HL-60 (cell line): ENCODE results near the gene EIF3I.

ENCODE experiments used
- GABPA ChIP-seq: IDR thresholded peaks from 2 replicates; pipeline ENCODE4 v1.6.1; 2012; ENCODE audit warnings: low read depth
- POLR2AphosphoS5 ChIP-seq: IDR thresholded peaks from 2 replicates; pipeline ENCODE4 v1.6.1; 2012; ENCODE audit warnings: low read depth
- SPI1 ChIP-seq: IDR thresholded peaks from 2 replicates; pipeline ENCODE4 v1.6.1; 2012; ENCODE audit warnings: low read depth, mild to moderate bottlenecking, borderline replicate concordance
- TF ChIP-seq, protein P1 (sequence below): IDR thresholded peaks from one replicate; pipeline ENCODE4 v1.5.1; 2011; ENCODE audit warnings: low read length, control low read depth, inconsistent platforms; ENCODE audit not compliant: insufficient read depth
- TF ChIP-seq, protein P2 (sequence below): IDR thresholded peaks from 2 replicates; pipeline ENCODE4 v1.6.1; 2012; ENCODE audit warnings: low read depth; ENCODE audit not compliant: insufficient replicate concordance

DNA sequence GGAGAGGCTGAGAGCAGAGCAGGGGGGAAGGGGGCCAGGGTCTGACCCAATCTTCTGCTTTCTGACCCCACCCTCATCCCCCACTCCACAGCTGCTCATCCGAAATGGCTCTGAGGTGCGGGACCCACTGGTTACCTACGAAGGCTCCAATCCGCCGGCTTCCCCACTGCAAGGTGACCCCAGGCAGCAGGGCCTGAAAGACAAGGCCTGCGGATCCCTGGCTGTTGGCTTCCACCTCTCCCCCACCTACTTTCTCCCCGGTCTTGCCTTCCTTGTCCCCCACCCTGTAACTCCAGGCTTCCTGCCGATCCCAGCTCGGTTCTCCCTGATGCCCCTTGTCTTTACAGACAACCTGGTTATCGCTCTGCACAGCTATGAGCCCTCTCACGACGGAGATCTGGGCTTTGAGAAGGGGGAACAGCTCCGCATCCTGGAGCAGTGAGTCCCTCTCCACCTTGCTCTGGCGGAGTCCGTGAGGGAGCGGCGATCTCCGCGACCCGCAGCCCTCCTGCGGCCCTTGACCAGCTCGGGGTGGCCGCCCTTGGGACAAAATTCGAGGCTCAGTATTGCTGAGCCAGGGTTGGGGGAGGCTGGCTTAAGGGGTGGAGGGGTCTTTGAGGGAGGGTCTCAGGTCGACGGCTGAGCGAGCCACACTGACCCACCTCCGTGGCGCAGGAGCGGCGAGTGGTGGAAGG lies 52.6 kb downstream of the EIF3I start:
- TF ChIP-seq GABPA, result no peak
- TF ChIP-seq POLR2AphosphoS5, result no peak
- TF ChIP-seq, protein P1, sequence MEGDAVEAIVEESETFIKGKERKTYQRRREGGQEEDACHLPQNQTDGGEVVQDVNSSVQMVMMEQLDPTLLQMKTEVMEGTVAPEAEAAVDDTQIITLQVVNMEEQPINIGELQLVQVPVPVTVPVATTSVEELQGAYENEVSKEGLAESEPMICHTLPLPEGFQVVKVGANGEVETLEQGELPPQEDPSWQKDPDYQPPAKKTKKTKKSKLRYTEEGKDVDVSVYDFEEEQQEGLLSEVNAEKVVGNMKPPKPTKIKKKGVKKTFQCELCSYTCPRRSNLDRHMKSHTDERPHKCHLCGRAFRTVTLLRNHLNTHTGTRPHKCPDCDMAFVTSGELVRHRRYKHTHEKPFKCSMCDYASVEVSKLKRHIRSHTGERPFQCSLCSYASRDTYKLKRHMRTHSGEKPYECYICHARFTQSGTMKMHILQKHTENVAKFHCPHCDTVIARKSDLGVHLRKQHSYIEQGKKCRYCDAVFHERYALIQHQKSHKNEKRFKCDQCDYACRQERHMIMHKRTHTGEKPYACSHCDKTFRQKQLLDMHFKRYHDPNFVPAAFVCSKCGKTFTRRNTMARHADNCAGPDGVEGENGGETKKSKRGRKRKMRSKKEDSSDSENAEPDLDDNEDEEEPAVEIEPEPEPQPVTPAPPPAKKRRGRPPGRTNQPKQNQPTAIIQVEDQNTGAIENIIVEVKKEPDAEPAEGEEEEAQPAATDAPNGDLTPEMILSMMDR, result no peak
- TF ChIP-seq SPI1, result no peak
- TF ChIP-seq, protein P2, sequence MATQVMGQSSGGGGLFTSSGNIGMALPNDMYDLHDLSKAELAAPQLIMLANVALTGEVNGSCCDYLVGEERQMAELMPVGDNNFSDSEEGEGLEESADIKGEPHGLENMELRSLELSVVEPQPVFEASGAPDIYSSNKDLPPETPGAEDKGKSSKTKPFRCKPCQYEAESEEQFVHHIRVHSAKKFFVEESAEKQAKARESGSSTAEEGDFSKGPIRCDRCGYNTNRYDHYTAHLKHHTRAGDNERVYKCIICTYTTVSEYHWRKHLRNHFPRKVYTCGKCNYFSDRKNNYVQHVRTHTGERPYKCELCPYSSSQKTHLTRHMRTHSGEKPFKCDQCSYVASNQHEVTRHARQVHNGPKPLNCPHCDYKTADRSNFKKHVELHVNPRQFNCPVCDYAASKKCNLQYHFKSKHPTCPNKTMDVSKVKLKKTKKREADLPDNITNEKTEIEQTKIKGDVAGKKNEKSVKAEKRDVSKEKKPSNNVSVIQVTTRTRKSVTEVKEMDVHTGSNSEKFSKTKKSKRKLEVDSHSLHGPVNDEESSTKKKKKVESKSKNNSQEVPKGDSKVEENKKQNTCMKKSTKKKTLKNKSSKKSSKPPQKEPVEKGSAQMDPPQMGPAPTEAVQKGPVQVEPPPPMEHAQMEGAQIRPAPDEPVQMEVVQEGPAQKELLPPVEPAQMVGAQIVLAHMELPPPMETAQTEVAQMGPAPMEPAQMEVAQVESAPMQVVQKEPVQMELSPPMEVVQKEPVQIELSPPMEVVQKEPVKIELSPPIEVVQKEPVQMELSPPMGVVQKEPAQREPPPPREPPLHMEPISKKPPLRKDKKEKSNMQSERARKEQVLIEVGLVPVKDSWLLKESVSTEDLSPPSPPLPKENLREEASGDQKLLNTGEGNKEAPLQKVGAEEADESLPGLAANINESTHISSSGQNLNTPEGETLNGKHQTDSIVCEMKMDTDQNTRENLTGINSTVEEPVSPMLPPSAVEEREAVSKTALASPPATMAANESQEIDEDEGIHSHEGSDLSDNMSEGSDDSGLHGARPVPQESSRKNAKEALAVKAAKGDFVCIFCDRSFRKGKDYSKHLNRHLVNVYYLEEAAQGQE, result no peak
